K562 (cell line): Measurements from ENCODE around the gene PLIN5. TPM values are rescaled to one million over a fixed set of nuclear protein-coding genes. Genes with fewer than 3 reads are reported as not detected.

ENCODE experiments used
- DDX20 ChIP-seq: fragments of 450-650 bp; IDR thresholded peaks from 2 replicates; pipeline ENCODE4 v1.6.1; 2016; ENCODE audit warnings: missing genetic modification characterization, low read depth, mild to moderate bottlenecking, missing compliant biosample characterization, moderate library complexity
- DLX4 ChIP-seq: fragments of 250-450 bp; sonication (Bioruptor Pico); IDR thresholded peaks from 2 replicates; pipeline ENCODE4 v1.6.1; 2021; ENCODE audit warnings: mild to moderate bottlenecking
- HES1 ChIP-seq: fragments of 450-650 bp; IDR thresholded peaks from 2 replicates; pipeline ENCODE4 v1.6.1; 2016; ENCODE audit warnings: low read depth, mild to moderate bottlenecking, moderate library complexity
- MEF2D ChIP-seq: conservative IDR thresholded peaks from 2 replicates; pipeline ENCODE4 v1.6.1; 2016; ENCODE audit warnings: low read depth, missing genetic modification characterization, missing compliant biosample characterization
- NR4A1 ChIP-seq, 2 experiments: fragments of 250-450 bp in 1 of 2; fragments of 450-650 bp in 1 of 2; sonication (Bioruptor Pico) in 1 of 2; IDR thresholded peaks; 2 replicates each; pipeline versions ENCODE4 v1.4.0 to v1.6.1; 2016 to 2020; ENCODE audit warnings: mild to moderate bottlenecking in 2 of 2, missing compliant biosample characterization in 1 of 2, missing genetic modification characterization in 1 of 2, moderate library complexity in 1 of 2
- U2AF2 ChIP-seq: fragments of 200-400 bp; formaldehyde crosslinking; optimal IDR thresholded peaks from 2 replicates; pipeline ENCODE3; 2017; ENCODE audit warnings: low read depth, mild to moderate bottlenecking, low read length
- ZBTB1 ChIP-seq: sonication (generic); formaldehyde crosslinking; IDR thresholded peaks from 2 replicates; pipeline ENCODE4 v1.8.1; 2023; ENCODE audit warnings: missing genetic modification reagents, low read depth, mild to moderate bottlenecking, borderline replicate concordance
- ZNF146 ChIP-seq: IDR thresholded peaks from one replicate; pipeline ENCODE4 v1.6.1; 2018; ENCODE audit warnings: missing compliant biosample characterization; ENCODE audit not compliant: unreplicated experiment
- polyA plus RNA-seq, 8 experiments: library from polyadenylated mRNA; depleted of rRNA in 4 of 8; stranded (reverse) in 5 of 8; unstranded in 3 of 8; fragments of >200 nt; fragmentation: Nextera tagmentation in 2 of 8; fragmentation: Illumina TruSeq in 1 of 8; extraction: Ambion mirVana in 2 of 8; extraction: Trizol in 1 of 8; gene quantifications; 2 replicates each; pipeline versions ENCODE4 v1.2.1 to v1.2.3, GENCODE V29; 2011 to 2014; ENCODE audit warnings: inconsistent platforms in 1 of 8, missing spikeins in 1 of 8
- total RNA-seq, 7 experiments: library from RNA; depleted of rRNA in 6 of 7; stranded (reverse); fragments of >200 nt in 6 of 7; fragmentation: Illumina TruSeq in 2 of 7; extraction: Trizol in 2 of 7; gene quantifications; 2 replicates each; pipeline versions ENCODE4 v1.2.1 to v1.2.3, GENCODE V29; 2011 to 2021; ENCODE audit warnings: low replicate concordance in 1 of 7

The PLIN5 gene
- total and polyA plus RNA-seq, 9 of the 15 experiments (the other 6 are each of a cell fraction or from before 2014, with no cell fraction given), result 0.04 to 1.3 (median 0.50) TPM

- TF ChIP-seq DDX20 (tag) (no peak), NR4A1 (CRISPR knock-in tag; IDR thresholded peaks at IDR 0.05) (no peak), NR4A1 (tag; IDR thresholded peaks at IDR 0.05) (no peak), HES1 (no peak), DLX4 (CRISPR knock-in tag) (no peak), ZBTB1 (CRISPR knock-in tag) (no peak), U2AF2 (no peak), ZNF146 (CRISPR knock-in tag) (no peak), MEF2D (no peak)
- TF ChIP-seq, all 486 proteins: peak for 3
These were observed 24.5 kb upstream of the PLIN5 start, which contains the start of gene SEMA6B (continued) for GRCh38 chr19:4559569-4559968.
